Measurements from ENCODE around the gene CPVL. TPM values are rescaled to one million over a fixed set of nuclear protein-coding genes. Genes with fewer than 3 reads are reported as not detected.

CPVL gene
- total RNA-seq, 1 donor from 2014 or later, result not detected

DNA sequence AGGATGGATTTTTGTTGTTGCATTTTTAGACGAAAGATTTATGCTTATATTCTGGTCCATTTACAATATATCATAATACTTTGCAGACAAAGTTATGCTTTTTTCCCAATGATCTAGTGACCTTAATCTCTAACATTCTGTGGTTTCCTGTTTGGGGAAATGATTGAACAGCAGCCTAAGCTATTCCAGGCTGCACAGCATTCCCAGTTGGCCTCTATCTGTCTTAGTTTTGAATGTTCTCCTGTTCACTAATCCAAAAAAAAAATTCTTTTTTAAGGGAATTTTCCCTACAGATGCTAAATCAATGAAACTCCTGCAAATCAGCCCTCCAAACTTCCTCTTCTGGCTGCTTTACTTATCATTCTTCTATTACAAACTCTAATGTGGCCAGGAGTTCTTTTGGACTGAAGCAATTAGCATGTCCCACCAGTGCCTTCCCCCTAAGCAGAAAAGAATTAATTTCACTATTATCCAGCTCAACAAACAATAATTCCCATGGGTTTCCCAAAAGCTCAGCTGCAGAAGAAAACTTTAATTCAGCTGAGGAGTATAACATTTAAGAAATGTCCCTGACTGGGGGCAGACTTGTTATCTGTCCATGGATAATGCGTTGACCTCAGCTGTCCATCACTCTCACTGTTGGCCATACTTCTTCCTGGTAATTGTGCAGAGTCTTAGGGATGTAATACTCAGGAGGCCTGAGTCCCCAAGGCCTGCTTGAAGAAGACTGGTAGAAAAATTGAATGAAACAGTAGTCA, 106.3 kb downstream of the CPVL start:
- Mint-ChIP-seq H3K4me3 (no peak overlapping the region), H3K36me3 (ENCODE audit: low read depth) (no peaks in the 10 kb centered on the region), H3K27ac (no peak overlapping the region), H3K4me1 (no peaks in the 10 kb centered on the region), H3K27me3 (peaks cover 5% of the 10 kb centered on the region), H3K9me3 (no peaks in the 10 kb centered on the region)
- ChIA-PET CTCF (no interaction called here), POLR2A (no interaction called here)
- ATAC-seq (ENCODE audit: low read depth) (no peak), DNase-seq (no peak)
- TF ChIP-seq, protein P1, sequence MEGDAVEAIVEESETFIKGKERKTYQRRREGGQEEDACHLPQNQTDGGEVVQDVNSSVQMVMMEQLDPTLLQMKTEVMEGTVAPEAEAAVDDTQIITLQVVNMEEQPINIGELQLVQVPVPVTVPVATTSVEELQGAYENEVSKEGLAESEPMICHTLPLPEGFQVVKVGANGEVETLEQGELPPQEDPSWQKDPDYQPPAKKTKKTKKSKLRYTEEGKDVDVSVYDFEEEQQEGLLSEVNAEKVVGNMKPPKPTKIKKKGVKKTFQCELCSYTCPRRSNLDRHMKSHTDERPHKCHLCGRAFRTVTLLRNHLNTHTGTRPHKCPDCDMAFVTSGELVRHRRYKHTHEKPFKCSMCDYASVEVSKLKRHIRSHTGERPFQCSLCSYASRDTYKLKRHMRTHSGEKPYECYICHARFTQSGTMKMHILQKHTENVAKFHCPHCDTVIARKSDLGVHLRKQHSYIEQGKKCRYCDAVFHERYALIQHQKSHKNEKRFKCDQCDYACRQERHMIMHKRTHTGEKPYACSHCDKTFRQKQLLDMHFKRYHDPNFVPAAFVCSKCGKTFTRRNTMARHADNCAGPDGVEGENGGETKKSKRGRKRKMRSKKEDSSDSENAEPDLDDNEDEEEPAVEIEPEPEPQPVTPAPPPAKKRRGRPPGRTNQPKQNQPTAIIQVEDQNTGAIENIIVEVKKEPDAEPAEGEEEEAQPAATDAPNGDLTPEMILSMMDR (IDR thresholded peaks at IDR 0.05), result no peak
- intact Hi-C loops (cut with micrococcal nuclease), result no loop called here

DNA sequence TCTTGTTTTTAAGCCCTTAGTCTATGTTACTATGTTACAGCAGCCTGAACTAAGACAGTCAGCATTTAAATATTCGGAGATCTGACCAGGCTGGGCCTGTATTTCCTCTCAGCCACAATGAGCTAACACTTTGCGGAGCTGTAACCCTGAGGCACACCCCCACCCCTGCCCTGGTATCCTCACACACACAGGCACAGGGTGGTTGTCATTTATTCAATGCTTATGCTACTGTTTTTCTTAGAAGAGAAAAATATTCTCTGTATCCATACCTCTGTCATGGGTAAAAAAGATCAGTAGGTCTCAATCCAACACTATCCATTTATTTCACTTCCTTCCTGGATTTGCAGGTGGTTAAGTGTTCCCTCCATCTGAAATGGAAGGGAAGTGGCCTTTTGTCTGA, 107.9 kb downstream of the CPVL start:
- ChIA-PET POLR2A (no interaction called here), CTCF (no interaction called here)
- no peak overlapping the region for H3K27ac Mint-ChIP-seq

DNA sequence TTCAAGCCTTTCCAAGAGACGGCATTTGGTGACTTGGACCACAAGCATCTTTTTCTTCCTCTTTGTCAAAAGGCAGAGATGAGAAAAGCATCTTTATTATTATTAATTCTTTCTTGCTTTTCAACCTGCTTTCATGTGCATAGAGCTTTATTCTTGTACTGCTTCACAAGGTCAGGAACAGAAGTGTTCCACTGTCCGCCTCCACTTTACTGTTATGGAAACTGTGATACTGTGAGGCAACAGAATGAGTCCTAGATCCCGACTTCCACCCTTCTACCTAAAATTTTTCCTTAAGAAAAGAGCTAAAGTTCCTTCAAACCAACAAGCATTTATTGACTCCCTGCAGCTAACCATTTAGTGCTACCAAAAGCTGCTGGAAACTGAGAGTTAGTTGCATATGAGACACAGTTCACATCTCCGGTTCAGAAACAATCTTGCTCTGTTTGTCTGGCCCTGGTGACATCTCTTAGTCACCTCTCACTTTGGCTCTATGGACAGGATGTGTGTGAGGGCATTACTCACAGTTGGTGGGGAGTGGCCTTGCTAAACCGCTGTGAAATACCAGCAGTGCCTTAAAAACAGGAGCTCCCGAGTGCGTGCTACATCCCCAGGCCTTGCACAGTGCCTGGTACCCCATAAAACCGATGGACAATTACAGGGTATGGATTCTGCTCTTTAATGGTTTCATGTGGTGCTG, 111.1 kb downstream of the CPVL start:
- Mint-ChIP-seq H3K27ac (no peak overlapping the region), H3K27me3 (no peaks in the 10 kb centered on the region), H3K4me3 (no peak overlapping the region), H3K4me1 (no peaks in the 10 kb centered on the region), H3K9me3 (no peaks in the 10 kb centered on the region), H3K36me3 (ENCODE audit: low read depth) (no peaks in the 10 kb centered on the region)
- ATAC-seq (ENCODE audit: low read depth) (no peak), DNase-seq (no peak)
- ChIA-PET POLR2A (no interaction called here), CTCF (no interaction called here)
- TF ChIP-seq, protein P1 (IDR thresholded peaks at IDR 0.05), result no peak
- intact Hi-C loops (cut with micrococcal nuclease), result no loop called here

More for the DNA sequence above, 107.9 kb downstream of the CPVL start:
- ATAC-seq (ENCODE audit: low read depth) (no peak), DNase-seq (no peak)
- Mint-ChIP-seq H3K4me3 (no peak overlapping the region), H3K27me3 (peaks cover 5% of the 10 kb centered on the region), H3K9me3 (no peaks in the 10 kb centered on the region), H3K4me1 (no peaks in the 10 kb centered on the region), H3K36me3 (ENCODE audit: low read depth) (no peaks in the 10 kb centered on the region)
- TF ChIP-seq, protein P1 (IDR thresholded peaks at IDR 0.05), result no peak
- intact Hi-C loops (cut with micrococcal nuclease), result no loop called here

DNA sequence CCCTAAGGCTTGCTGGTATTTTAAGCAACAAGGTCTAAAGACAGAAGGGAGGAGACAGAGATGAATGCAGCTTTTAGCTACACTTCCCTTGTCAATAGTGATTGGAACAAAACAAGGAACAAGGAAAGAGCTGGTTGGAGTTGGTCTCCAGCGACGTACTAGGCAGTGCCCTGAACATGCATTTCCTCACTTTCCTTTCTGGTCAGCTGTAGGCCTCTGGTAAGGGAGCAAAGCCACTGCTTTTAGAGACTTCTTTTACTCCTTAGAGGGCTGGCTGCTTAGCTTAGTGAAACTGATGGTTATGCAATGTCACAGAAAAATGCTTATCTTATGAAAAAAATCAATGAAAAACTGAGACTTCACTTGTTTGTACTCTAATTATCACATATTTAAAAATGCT, 112.8 kb downstream of the CPVL start:
- DNase-seq (no peak), ATAC-seq (ENCODE audit: low read depth) (no peak)
- H3K27me3 Mint-ChIP-seq, result no peaks in the 10 kb centered on the region
- POLR2A ChIA-PET, result no interaction called here
- H3K36me3 Mint-ChIP-seq (ENCODE audit: low read depth), result no peaks in the 10 kb centered on the region
- TF ChIP-seq, protein P1 (IDR thresholded peaks at IDR 0.05), result no peak
- no peak overlapping the region for H3K27ac Mint-ChIP-seq
- intact Hi-C loops (cut with micrococcal nuclease), result no loop called here
- no peaks in the 10 kb centered on the region for H3K4me1 Mint-ChIP-seq
- H3K4me3 Mint-ChIP-seq, result no peak overlapping the region
- H3K9me3 Mint-ChIP-seq, result peaks cover 4% of the 10 kb centered on the region
- CTCF ChIA-PET, result no interaction called here

DNA sequence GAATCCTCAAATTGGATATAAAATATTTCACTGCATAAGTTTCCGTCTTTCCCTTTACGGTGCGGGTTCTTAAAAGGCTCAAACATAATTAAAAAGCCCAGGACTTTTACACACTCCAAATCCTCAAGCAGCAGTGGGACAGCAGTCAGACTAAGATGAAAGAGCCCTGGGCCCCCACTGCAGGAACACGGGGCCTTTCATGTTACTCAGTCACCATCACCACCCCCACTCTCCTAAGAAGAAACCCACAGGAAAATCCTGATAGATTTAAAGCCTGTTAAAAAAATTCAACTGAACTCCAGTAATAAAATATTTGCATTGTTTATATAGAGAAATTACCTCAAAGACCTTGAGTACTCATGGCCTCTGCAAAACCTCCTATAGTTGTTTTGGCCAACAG, 114.2 kb downstream of the CPVL start:
- ChIA-PET CTCF (no interaction called here), POLR2A (no interaction called here)
- intact Hi-C loops (cut with micrococcal nuclease), result no loop called here
- no peak overlapping the region for H3K27ac Mint-ChIP-seq
- ATAC-seq (ENCODE audit: low read depth) (no peak), DNase-seq (no peak)
- H3K4me1 Mint-ChIP-seq, result no peaks in the 10 kb centered on the region
- H3K9me3 Mint-ChIP-seq, result peaks cover 16% of the 10 kb centered on the region
- H3K36me3 Mint-ChIP-seq (ENCODE audit: low read depth), result no peaks in the 10 kb centered on the region
- H3K27me3 Mint-ChIP-seq, result peaks cover 2% of the 10 kb centered on the region
- H3K4me3 Mint-ChIP-seq, result no peak overlapping the region
- TF ChIP-seq, protein P1 (IDR thresholded peaks at IDR 0.05), result no peak

Measured in activated B cell treated with CpG ODN at 0.5 μM for 24 hours (primary cell).